HL-60/S4 (cell line): ENCODE measurements around the gene LCNL1.

Experiments used
- in situ Hi-C: fragments of 300-500 bp; cut with MboI; formaldehyde crosslinking; loops from 2 replicates; pipeline ENCODE4 v1.14.3; 2022; ENCODE audit warnings: low sequenced_read_pairs

Gene LCNL1

DNA sequence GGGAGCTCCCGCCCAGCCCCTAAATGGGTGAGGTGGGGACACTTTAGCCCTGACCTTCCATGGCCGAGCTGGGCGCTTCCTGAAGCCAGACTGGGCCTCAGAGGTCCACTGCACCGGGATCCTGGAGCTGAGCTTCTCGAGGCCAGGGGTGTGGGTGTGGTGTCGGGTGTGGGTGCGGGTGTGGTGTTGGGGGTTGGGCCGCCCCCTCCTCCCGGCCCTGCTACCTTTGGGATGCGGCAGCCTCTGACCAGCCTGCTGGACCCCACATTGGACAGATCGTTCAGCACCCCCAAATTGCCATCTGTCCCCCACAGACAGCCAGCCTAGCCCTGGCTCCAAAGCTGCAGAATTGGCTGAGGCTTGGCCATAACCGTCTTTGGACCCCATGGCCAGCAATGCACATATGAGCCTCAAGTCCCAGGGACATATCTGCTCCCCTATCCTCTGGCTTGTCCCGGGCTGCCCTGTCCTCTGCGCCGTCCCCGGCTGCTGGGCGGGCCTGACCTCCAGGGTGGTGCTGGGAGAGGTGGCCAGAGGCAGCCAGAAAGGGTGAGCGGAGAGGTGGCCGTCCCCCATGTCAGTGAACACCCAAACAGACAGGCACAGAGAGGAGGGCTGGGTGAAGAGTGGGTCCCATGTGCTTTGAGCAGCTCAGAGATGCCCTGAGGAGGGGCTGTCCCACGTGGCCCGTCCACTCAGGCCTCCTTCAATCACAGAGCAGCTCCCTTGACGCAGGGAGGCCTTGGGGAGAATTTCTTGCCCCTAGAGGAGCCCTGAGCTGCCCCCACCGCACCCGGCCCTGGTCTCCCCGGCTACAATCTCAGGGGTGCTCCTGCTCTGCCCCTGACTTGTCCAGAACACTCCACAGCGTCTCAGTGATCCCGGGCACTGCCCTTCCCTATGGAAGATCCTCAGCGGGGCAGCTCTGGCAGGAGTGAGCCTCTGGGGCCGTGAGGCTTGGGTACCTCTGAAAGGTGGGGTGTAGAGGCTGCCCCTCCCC, 8.9 kb upstream of the LCNL1 start:
- in situ Hi-C loops: no loop called here

DNA sequence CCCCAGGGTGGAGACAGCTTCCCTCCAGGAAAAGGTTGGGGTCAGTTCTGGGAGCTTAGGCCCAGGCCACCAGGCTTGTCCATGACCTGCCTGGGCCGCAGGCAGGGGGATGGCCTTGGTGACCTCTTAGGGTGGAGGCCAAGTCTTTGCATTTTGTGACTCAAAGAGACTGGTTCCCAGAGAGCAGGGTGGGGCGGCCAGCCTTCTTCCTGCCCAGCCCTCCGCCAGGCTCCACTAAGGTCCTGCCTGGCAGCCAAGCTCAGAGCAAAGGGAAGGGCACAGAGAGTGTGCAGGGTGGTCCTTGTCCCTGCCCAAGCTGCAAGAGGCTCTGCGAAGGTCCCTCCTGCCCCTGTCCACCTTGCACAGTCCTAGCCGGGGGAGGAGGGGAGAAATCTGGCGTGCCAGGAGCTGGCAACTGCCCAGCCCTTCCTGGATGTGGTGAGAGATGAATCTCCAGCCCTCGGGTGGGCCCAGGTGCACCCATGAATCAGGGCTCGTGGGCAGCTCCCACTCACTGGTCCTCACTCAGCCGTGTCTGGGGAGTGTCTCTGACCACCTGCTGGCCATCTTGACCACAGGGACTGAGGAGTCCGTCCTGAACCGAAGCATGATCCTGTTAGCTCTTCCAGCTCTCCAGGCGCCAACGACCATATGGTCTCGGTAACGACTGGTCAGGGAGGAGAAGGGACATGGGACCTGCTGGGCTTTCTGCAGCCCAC, 7.8 kb upstream of the LCNL1 start:
- in situ Hi-C loops: no loop called here

DNA sequence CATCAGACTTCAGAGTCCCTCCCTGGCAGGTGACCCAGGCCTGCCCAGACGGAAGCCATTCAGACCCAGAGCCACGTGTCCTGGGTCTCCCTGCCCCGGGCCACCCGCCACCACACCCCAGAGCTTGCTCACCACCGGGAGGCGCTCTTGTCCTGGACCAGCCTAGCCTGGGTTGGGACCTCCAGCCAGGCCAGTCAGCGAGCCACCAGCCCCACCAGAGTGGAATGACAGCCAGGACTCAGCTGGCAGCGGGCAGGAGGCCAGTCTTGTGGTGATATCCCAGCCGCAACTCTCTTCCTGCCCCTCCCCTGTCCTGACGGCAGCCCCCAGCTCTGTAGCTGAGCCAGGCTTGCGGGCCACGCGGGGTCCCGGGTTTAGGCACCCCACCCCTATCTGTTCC, 7.1 kb upstream of the LCNL1 start:
- in situ Hi-C loops: no loop called here

- in situ Hi-C loops: no loop called here
Observed at GRCh38 chr9:136977223-136977622, 5.6 kb upstream of the LCNL1 start, which contains the start of gene PTGDS. TSS of gene PTGDS (plus strand) at chr9:136977504. CDS start at chr9:136977579, 75 bp downstream.

DNA sequence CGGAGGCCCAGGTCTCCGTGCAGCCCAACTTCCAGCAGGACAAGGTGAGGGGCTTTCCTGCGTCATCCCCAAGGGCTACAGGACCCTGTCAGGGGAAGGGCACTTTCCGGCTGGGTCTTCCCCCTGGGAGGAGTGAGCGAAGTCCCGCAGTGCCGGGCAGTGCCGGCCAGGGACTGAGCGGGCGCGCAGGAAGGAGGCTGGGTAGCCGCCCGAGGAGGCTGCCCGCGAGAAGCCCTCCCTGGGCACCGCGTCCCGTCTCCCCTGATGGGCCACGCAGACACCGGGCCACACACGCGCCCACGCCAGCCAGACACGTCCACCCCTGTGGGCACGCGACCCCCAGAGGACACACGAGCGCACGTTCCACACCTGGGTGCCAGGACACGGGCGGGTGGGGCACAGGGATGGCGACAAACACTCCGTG, 5.1 kb upstream of the LCNL1 start:
- in situ Hi-C loops: no loop called here

DNA sequence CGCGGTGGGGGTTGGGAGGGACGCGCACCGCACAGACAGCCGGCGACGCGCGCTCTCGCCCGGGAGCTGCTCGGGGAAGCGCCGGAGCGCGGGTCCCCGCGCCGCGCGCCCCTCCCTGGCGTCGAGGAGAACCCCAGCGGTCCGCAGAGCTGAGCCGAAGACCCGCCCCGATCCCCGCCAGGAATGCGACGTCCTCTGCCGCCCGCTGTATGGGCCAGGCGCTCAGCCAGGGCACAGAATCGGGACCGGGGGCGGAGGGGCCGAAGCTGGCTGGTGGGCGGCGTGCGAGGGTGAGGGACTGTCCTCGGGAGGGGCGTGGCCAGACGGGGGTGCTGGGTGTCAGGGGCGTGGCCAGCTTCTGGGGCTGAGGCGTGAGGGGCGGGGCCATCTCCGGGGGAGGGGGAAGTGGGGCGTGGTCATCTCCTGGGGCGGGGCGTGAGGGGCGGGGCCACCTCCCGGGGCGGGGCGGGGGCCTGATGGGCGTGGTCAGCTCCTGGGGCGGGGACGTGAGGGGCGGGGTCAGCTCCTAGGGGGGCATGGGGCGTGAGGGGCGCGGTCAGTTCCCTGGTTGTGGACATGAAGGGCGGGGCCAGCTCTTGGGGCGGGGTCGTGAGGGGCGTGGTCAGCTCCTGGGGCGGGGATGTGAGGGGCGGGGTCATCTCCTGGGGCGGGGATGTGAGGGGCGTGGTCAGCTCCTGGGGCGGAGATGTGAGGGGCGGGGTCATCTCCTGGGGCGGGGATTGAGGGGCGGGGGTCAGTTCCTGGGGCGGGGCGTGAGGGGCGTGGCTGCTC, 4.5 kb upstream of the LCNL1 start:
- in situ Hi-C loops: no loop called here

- in situ Hi-C loops: no loop called here
Observed at GRCh38 chr9:136978865-136979544, 3.8 kb upstream of the LCNL1 start.

GRCh38 chr9:136979769-136980587, 2.8 kb upstream of the LCNL1 start:
- in situ Hi-C loops: no loop called here

DNA sequence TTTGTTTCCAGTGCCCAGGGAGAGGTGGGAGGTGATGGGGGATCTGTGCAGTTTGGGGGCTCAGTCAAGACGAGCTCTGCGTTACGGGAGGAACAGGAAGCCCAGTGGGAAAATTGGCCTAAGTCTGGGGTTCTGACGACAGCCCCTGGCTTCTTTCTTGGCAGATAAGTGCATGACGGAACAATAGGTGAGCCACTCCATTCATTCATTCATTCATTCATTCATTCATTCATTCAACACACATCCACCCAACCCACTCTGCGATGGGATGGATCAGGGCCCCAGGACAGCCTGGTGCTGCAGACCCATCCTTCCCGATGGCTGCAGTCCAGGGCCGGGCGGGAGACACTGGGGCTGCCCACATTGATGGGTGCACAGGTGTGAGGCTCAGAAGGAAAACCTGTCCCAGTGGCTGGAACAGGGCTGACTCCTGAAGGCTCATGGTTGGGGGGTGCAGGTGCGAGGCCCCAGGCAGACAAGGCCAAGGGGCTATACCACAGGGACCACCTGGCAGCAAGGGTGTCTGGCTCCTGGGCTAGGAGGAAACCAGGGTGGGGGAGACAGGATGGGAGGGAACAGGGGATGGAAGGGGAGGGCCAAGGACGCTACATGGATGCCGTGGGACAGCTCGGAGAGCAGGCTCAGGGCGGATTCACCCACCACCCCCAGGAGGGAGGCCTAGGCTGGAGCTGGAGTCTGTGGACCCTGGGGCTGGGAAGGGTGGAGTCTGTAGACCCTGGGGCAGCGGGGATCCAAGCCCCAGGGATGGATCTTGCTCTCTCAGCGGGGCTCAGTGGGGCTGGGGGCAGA, 1.9 kb upstream of the LCNL1 start:
- in situ Hi-C loops: no loop called here

- in situ Hi-C loops: no loop called here
Observed at GRCh38 chr9:136981588-136982231, 1.1 kb upstream of the LCNL1 start.

- in situ Hi-C loops: no loop called here
Observed at GRCh38 chr9:136983167-136983566, 374 bp downstream of the LCNL1 start.

DNA sequence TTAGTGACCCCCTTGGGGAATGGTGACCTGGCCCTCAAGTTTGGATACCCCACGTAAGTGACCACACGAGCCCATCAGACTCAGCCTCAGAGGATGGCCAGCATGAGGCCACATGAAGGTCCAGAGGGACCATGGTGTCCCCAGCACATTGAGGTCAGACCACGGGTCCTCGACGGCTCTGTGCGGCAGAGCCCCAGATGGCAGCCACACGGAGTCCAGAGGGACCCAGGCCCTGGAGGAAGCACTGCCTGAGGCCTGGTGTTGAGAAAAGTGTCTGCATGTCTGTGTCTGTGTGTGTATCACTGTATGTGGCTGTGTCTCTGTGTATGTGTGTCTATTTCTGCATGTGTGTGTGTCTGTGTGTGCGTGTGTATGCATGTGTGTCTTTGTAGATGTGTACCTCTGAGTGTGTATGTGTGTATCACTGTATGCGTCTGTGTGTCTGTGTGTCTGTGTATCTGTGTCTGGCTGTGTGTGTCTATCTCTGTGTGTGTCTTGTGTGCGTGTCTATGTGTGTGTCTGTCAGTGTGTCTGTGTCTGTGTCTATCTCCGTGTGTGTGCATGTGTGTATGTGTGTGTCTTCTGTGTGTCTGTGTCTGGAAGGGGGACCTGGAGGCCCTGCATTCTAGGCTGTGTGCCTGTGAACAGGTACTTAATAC, 992 bp downstream of the LCNL1 start:
- in situ Hi-C loops: no loop called here

DNA sequence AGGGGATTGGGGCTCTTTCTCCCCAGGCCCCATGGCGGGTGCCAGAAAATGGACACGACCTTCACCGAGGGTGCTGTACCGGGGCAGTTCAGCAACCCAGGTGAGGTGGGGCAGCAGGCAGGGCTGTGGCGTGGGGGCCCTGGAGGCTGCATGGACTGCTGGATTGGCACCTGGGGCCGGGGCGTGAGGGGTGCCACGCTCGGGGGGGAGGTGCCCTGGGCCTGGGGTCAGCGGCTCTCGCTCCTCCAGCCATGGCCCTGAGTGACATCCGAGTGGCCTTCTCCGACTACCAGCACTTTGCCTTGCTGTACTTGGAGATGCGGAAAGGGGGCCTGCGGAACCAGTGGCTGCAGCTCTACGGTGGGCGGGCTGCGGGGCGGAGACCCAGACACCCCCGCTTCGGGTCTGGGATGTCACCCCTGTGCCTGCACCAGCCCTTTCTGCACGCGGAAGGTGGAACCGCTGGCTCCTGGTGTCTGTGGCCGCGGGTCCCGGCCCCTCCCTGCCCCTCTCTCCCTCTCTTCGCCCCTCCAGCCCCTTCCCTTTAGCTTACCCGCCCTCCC, 1.8 kb downstream of the LCNL1 start:
- in situ Hi-C loops: no loop called here

DNA sequence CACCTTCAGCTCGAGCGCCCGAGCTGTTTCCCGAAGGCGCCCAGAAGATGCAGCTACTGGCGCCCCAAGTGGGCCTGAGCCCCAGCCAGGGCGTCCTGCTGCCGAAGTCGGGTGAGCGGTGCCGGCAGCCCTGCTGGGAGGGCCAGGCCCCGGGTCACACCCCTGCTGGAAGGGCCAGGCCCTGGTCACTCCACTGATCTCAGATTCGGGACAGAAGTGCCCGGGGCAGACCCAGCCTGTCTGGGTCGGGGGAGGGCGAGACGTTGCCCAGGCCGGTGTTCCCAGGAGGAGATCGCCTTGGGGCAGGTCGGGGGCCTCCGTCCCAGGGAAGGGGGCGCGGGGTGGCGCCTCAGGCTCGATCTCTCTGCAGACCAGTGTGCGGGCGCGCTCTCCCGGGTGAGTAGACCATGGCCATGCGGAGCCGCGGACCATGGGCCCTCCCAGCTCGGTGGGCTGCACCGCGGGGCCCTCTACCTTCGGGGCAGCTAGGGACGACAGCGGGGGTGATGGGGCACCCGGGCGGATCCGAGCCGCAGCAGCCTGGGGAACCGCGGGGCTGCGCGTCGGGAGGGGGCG, 2.3 kb downstream of the LCNL1 start:
- in situ Hi-C loops: no loop called here

- in situ Hi-C loops: no loop called here
Observed at GRCh38 chr9:136985853-136986252, 3.1 kb downstream of the LCNL1 start.

DNA sequence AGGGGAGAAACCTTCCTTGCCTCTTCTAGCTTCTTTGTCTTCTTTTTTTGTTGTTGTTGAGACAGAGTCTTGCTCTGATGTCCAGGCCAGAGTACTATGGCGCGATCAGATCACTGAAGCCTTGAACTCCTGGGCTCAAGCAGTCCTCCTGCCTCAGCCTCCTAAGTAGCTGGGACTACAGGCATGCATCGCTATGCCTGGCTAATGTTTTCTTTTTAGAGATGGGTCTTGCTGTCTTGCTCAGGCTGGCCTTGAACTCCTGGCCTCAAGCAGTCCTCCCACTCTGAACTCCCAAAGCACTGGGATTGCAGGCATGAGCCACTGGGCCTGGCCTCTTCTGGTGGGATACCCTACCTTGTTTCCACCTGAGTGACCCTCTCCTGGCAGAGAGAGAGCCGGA, 6.1 kb downstream of the LCNL1 start:
- in situ Hi-C loops: no loop called here

DNA sequence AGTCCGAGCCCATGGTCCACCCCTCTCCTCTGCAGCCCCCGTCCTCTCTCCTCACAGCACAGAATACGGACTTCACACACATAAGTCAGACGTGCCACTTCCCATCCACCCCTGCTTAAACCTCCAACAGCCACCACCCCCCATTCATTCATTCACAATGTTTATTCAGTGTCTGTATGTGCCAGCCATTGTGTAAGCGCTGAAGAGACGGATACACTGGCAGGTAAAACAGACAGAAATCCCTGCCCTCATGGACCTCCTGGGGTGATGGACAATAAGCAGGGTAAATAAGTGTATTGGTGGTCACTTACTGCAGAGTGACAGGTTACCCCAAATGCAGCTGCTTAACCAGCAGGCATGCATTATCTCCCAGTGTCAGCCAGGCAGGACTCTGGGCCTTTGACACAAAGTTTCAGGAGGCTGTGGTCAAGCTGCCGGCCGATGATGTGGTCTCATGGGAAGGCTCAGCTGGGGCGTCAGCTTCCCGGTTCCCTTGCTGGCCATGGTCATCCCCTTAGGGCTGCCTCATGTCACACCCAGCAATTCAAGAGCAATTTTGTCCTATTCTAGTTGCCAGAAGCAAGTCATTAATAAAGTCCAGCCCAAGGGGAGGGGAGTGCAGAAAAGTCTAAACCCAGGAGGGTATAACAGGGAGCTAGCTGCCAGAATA, 7.6 kb downstream of the LCNL1 start:
- in situ Hi-C loops: no loop called here
